Measurements from ENCODE around the gene ABI1. TPM values are rescaled to one million over a fixed set of nuclear protein-coding genes. Genes with fewer than 3 reads are reported as not detected.

Gene ABI1
- total and polyA plus RNA-seq, 4 donors, result 10.7 to 18.3 (median 14.3) TPM

DNA sequence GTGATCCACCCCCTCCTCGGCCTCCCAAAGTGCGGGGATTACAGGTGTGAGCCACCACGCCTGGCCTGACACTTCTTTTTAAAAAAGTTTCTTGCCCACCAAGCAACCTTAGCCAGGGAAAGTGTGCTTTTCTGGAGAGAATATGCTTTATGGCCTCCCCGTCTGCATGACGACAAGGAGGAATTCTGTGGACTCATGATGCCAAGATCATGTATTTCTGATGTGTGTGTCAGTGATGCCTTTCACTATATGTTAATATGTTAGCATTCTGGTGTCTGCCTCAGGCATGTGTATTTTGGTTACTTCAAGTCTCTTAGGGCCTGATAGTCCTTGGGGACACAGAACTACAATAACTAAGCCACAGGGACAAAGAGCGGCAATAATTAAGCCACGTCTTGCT lies 161.1 kb downstream of the ABI1 start:
- Histone ChIP-seq H3K27me3 (ENCODE audit: control insufficient read depth in 4 of 4, insufficient read depth in 4 of 4, low read length in 3 of 4) (no peaks in the 10 kb centered on the region), H3K9ac (ENCODE audit: low read depth in 1 of 2, low read length in 2 of 2) (no peak overlapping the region), H3K4me3 (ENCODE audit: low read depth in 1 of 3, low read length in 3 of 3) (no peak overlapping the region), H3K4me1 (ENCODE audit: control insufficient read depth in 4 of 4, insufficient read depth in 4 of 4, low read length in 3 of 4) (peaks cover 13 to 41% (median 27%) of the 10 kb centered on the region in 4 donors), H3K27ac (ENCODE audit: low read depth in 1 of 2, low read length in 2 of 2) (no peak overlapping the region), H3K9me3 (ENCODE audit: control insufficient read depth in 4 of 4, low read length in 3 of 4) (no peaks in the 10 kb centered on the region), H3K36me3 (ENCODE audit: control insufficient read depth in 4 of 4, insufficient read depth in 3 of 4, low read depth in 1 of 4, low read length in 3 of 4) (no peaks in the 10 kb centered on the region)
- TF ChIP-seq ZBTB33 (IDR thresholded peaks at IDR 0.05) (no peak), FOXA1 (IDR thresholded peaks at IDR 0.05) (no peak), HNF4A (conservative IDR thresholded peaks at IDR 0.05) (no peak), TAF1 (conservative IDR thresholded peaks at IDR 0.05) (no peak), JUND (IDR thresholded peaks at IDR 0.05) (no peak)
- TF ChIP-seq, protein P1, sequence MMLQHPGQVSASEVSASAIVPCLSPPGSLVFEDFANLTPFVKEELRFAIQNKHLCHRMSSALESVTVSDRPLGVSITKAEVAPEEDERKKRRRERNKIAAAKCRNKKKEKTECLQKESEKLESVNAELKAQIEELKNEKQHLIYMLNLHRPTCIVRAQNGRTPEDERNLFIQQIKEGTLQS (IDR thresholded peaks at IDR 0.05), result no peak
- WGBS, result 90% methylated on average over 7 of the region's 7 CpGs
- DNase-seq (ENCODE audit: low spot score), result no peak

- Histone ChIP-seq H3K9me3 (ENCODE audit: control insufficient read depth in 4 of 4, low read length in 3 of 4) (no peaks in the 10 kb centered on the region), H3K4me1 (ENCODE audit: control insufficient read depth in 4 of 4, insufficient read depth in 4 of 4, low read length in 3 of 4) (peaks cover 13 to 41% (median 27%) of the 10 kb centered on the region in 4 donors), H3K9ac (ENCODE audit: low read depth in 1 of 2, low read length in 2 of 2) (no peak overlapping the region), H3K4me3 (ENCODE audit: low read depth in 1 of 3, low read length in 3 of 3) (peak overlapping the region in 2 of 3 donors; percentile 4 to 96), H3K27me3 (ENCODE audit: control insufficient read depth in 4 of 4, insufficient read depth in 4 of 4, low read length in 3 of 4) (no peaks in the 10 kb centered on the region), H3K27ac (ENCODE audit: low read depth in 1 of 2, low read length in 2 of 2) (no peak overlapping the region), H3K36me3 (ENCODE audit: control insufficient read depth in 4 of 4, insufficient read depth in 3 of 4, low read depth in 1 of 4, low read length in 3 of 4) (no peaks in the 10 kb centered on the region)
- WGBS, result 73% methylated on average over 2 of the region's 2 CpGs
- TF ChIP-seq FOXA2 (IDR thresholded peaks at IDR 0.05), result no peak
- DNase-seq (ENCODE audit: low spot score), result no peak
Observed at GRCh38 chr10:26698909-26699308, 161.8 kb downstream of the ABI1 start.

GRCh38 chr10:26697922-26698608 lies 162.7 kb downstream of the ABI1 start:
- H3K9ac ChIP-seq (ENCODE audit: low read depth in 1 of 2, low read length in 2 of 2), result peak overlapping the region; percentile 42 to 69
- peaks cover 13 to 41% (median 27%) of the 10 kb centered on the region in 4 donors for H3K4me1 ChIP-seq (ENCODE audit: control insufficient read depth in 4 of 4, insufficient read depth in 4 of 4, low read length in 3 of 4)
- TF ChIP-seq, protein P2, sequence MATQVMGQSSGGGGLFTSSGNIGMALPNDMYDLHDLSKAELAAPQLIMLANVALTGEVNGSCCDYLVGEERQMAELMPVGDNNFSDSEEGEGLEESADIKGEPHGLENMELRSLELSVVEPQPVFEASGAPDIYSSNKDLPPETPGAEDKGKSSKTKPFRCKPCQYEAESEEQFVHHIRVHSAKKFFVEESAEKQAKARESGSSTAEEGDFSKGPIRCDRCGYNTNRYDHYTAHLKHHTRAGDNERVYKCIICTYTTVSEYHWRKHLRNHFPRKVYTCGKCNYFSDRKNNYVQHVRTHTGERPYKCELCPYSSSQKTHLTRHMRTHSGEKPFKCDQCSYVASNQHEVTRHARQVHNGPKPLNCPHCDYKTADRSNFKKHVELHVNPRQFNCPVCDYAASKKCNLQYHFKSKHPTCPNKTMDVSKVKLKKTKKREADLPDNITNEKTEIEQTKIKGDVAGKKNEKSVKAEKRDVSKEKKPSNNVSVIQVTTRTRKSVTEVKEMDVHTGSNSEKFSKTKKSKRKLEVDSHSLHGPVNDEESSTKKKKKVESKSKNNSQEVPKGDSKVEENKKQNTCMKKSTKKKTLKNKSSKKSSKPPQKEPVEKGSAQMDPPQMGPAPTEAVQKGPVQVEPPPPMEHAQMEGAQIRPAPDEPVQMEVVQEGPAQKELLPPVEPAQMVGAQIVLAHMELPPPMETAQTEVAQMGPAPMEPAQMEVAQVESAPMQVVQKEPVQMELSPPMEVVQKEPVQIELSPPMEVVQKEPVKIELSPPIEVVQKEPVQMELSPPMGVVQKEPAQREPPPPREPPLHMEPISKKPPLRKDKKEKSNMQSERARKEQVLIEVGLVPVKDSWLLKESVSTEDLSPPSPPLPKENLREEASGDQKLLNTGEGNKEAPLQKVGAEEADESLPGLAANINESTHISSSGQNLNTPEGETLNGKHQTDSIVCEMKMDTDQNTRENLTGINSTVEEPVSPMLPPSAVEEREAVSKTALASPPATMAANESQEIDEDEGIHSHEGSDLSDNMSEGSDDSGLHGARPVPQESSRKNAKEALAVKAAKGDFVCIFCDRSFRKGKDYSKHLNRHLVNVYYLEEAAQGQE (IDR thresholded peaks at IDR 0.05), result no peak
- no peak for TF ChIP-seq GABPA (IDR thresholded peaks at IDR 0.05 in 1 of 2, conservative IDR thresholded peaks at IDR 0.05 in 1 of 2)
- TF ChIP-seq RAD21 (IDR thresholded peaks at IDR 0.05), result no peak
- TF ChIP-seq, protein P3, sequence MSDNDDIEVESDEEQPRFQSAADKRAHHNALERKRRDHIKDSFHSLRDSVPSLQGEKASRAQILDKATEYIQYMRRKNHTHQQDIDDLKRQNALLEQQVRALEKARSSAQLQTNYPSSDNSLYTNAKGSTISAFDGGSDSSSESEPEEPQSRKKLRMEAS (IDR thresholded peaks at IDR 0.05), result no peak
- no peak for TF ChIP-seq CTCF (IDR thresholded peaks at IDR 0.05; ENCODE audit: low read depth, low read length, missing input control)
- TF ChIP-seq TAF1 (conservative IDR thresholded peaks at IDR 0.05), result no peak
- H3K36me3 ChIP-seq (ENCODE audit: control insufficient read depth in 4 of 4, insufficient read depth in 3 of 4, low read depth in 1 of 4, low read length in 3 of 4), result no peaks in the 10 kb centered on the region
- no peaks in the 10 kb centered on the region for H3K27me3 ChIP-seq (ENCODE audit: control insufficient read depth in 4 of 4, insufficient read depth in 4 of 4, low read length in 3 of 4)
- no peak for DNase-seq (ENCODE audit: low spot score)
- H3K9me3 ChIP-seq (ENCODE audit: control insufficient read depth in 4 of 4, low read length in 3 of 4), result no peaks in the 10 kb centered on the region
- 3% methylated on average over 42 of the region's 42 CpGs for WGBS
- H3K27ac ChIP-seq (ENCODE audit: low read depth in 1 of 2, low read length in 2 of 2), result peak overlapping the region; percentile 82 to 85
- peak overlapping the region; percentile 96 to 100 (median 96) for H3K4me3 ChIP-seq (ENCODE audit: low read depth in 1 of 3, low read length in 3 of 3)

Data from liver (tissue), 9 donors.